Measurements from ENCODE around the gene SMIM17. TPM values are rescaled to one million over a fixed set of nuclear protein-coding genes. Genes with fewer than 3 reads are reported as not detected.

SMIM17 gene
- total RNA-seq, 4 donors from 2014 or later: not detected

DNA sequence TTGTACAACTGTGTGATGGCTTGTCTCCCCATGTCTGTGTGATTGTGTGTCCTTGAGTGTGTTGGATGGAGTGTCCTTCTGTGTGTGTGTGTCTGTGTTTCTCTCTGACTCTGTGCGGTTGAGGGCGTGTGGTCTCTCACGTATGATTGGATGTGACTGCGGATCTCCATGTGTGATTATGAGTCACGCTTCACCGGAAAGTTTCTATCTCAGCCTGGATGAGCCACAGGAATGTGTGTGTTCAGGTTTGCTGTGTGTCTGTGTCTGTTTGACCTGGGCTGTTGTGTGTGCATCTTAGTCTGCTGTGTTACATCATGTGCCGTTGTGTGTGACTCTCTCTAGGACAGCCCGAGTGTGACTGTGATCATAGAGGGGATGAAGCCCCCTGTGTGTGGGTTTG lies 44.1 kb downstream of the SMIM17 start:
- no peak for TF ChIP-seq CTCF (IDR thresholded peaks at IDR 0.05)
- TF ChIP-seq POLR2A (IDR thresholded peaks at IDR 0.05): no peak
- Histone ChIP-seq H3K9me3 (no peaks in the 10 kb centered on the region), H3K36me3 (no peaks in the 10 kb centered on the region), H3K27ac (no peak overlapping the region), H3K27me3 (no peaks in the 10 kb centered on the region), H3K4me3 (replicated peaks in 1 of 3) (no peak overlapping the region), H3K4me1 (no peaks in the 10 kb centered on the region)
- intact Hi-C loops (cut with DNase I): no loop called here
- WGBS, 2 donors: 70 to 82% methylated on average over 7 to 8 of the region's 8 CpGs
- DNase-seq: no peak

DNA sequence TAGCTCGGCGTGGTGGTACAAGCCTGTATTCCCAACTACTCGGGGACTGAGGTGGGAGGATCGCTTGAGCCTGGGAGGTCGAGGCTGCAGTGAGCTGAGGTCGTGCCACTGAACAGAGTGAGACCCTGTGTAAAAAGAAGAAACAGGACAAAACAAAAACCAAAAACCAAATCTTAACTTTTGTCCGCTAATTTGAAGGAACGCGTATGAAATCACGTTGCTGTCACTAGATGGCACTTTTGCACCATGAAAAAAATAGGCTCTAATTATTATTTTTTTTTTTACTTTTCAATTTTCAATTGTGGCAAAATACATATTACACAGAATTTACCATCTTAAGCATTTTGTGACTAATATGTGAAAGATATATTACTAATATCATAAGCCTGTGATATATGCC lies 46.2 kb downstream of the SMIM17 start:
- TF ChIP-seq POLR2A (IDR thresholded peaks at IDR 0.05): no peak
- no peak for TF ChIP-seq CTCF (IDR thresholded peaks at IDR 0.05)
- DNase-seq: no peak
- Histone ChIP-seq H3K27ac (no peak overlapping the region), H3K27me3 (no peaks in the 10 kb centered on the region), H3K4me3 (replicated peaks in 1 of 3) (no peak overlapping the region), H3K9me3 (no peaks in the 10 kb centered on the region), H3K4me1 (no peaks in the 10 kb centered on the region), H3K36me3 (no peaks in the 10 kb centered on the region)
- intact Hi-C loops (cut with DNase I): no loop called here
- WGBS, 2 donors: 72 to 74% methylated on average over 10 of the region's 10 CpGs

- 77 to 89% methylated on average over 10 of the region's 10 CpGs for WGBS, 2 donors
- intact Hi-C loops (cut with DNase I): no loop called here
- H3K27me3 ChIP-seq: no peaks in the 10 kb centered on the region
- H3K4me1 ChIP-seq: no peaks in the 10 kb centered on the region
- H3K4me3 ChIP-seq (replicated peaks in 1 of 3): no peak overlapping the region
- H3K27ac ChIP-seq: no peak overlapping the region
- DNase-seq: no peak
- no peaks in the 10 kb centered on the region for H3K9me3 ChIP-seq
- TF ChIP-seq POLR2A (IDR thresholded peaks at IDR 0.05) (no peak), CTCF (IDR thresholded peaks at IDR 0.05) (no peak)
- no peaks in the 10 kb centered on the region for H3K36me3 ChIP-seq
Measured at GRCh38 chr19:56690670-56691069, 47.7 kb downstream of the SMIM17 start.

GRCh38 chr19:56692206-56692895 lies 49.4 kb downstream of the SMIM17 start:
- no peak overlapping the region for H3K4me3 ChIP-seq (replicated peaks in 1 of 3)
- H3K27ac ChIP-seq: no peak overlapping the region
- no peaks in the 10 kb centered on the region for H3K36me3 ChIP-seq
- no peaks in the 10 kb centered on the region for H3K4me1 ChIP-seq
- no peak for DNase-seq
- H3K27me3 ChIP-seq: no peaks in the 10 kb centered on the region
- WGBS, 2 donors: 72 to 79% methylated on average over 8 of the region's 8 CpGs
- TF ChIP-seq CTCF (IDR thresholded peaks at IDR 0.05) (no peak), POLR2A (IDR thresholded peaks at IDR 0.05) (no peak)
- no peaks in the 10 kb centered on the region for H3K9me3 ChIP-seq
- intact Hi-C loops (cut with DNase I): no loop called here

DNA sequence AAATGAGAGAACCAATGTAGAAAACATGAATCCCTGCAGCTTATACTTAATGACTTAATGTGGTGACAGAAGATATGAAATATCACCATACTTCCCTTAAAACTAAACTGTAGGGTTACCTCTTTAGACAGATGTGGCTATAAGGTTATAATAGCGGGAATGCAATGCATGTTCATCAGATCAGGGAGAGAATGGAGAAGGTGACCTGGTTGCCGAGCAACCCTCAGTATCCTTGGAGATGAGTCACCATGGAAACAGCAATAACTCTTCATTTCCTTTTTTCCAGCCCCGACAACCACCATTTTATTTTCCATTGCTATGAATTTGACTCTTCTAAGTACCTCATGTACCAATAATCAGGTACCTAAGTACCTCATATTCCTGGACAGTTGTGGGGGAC lies 56.6 kb downstream of the SMIM17 start:
- intact Hi-C loops (cut with DNase I): no loop called here
- TF ChIP-seq POLR2A (IDR thresholded peaks at IDR 0.05) (no peak), CTCF (IDR thresholded peaks at IDR 0.05) (no peak)
- DNase-seq: no peak
- Histone ChIP-seq H3K36me3 (no peaks in the 10 kb centered on the region), H3K27ac (no peak overlapping the region), H3K4me3 (replicated peaks in 1 of 3) (no peak overlapping the region), H3K4me1 (no peaks in the 10 kb centered on the region), H3K9me3 (no peaks in the 10 kb centered on the region), H3K27me3 (no peaks in the 10 kb centered on the region)
- WGBS, 2 donors: 75 to 77% methylated on average over 3 of the region's 3 CpGs

Data from thyroid gland (tissue), 4 donors.